Loucy (cell line): ENCODE data around the gene SYNE3.

Experiments used
- H2AFZ ChIP-seq: fragments of 200-600 bp; sonication (generic); 2 replicates; pipeline ENCODE4 v1.6.0; 2016; ENCODE audit warnings: antibody characterized with exemption, mild to moderate bottlenecking, low read length, moderate library complexity
- H3F3A ChIP-seq: fragments of 200-600 bp; 2 replicates; pipeline ENCODE4 v1.6.0; 2016; ENCODE audit warnings: antibody characterized with exemption, low read depth, mild to moderate bottlenecking
- H3K27me3 ChIP-seq: fragments of 200-600 bp; sonication (generic); 2 replicates; pipeline ENCODE4 v1.6.1; 2014; ENCODE audit warnings: low read length, mild to moderate bottlenecking; ENCODE audit not compliant: insufficient read depth, poor library complexity, severe bottlenecking
- H3K36me3 ChIP-seq: fragments of 200-600 bp; sonication (generic); 2 replicates; pipeline ENCODE4 v1.6.1; 2016; ENCODE audit warnings: low read length; ENCODE audit not compliant: insufficient read depth
- H3K4me1 ChIP-seq: fragments of 200-600 bp; sonication (generic); 2 replicates; pipeline ENCODE4 v1.5.1; 2014; ENCODE audit warnings: low read length, mild to moderate bottlenecking; ENCODE audit not compliant: insufficient read depth, poor library complexity, severe bottlenecking
- H3K4me2 ChIP-seq: fragments of 200-600 bp; sonication (generic); 2 replicates; pipeline ENCODE4 v1.6.0; 2014; ENCODE audit warnings: antibody characterized with exemption, low read length, low read depth, mild to moderate bottlenecking; ENCODE audit not compliant: poor library complexity, severe bottlenecking
- H3K4me3 ChIP-seq: fragments of 200-600 bp; sonication (generic); 2 replicates; pipeline ENCODE4 v1.5.1; 2014; ENCODE audit warnings: low read length, mild to moderate bottlenecking, mixed read lengths; ENCODE audit not compliant: poor library complexity, severe bottlenecking
- H3K79me2 ChIP-seq: fragments of 200-600 bp; sonication (generic); 2 replicates; pipeline ENCODE4 v1.6.1; 2014; ENCODE audit warnings: low read length; ENCODE audit not compliant: insufficient read depth
- H3K9ac ChIP-seq: fragments of 200-600 bp; sonication (generic); 2 replicates; pipeline ENCODE4 v1.6.0; 2014; ENCODE audit warnings: mild to moderate bottlenecking, low read depth, low read length, moderate library complexity; ENCODE audit not compliant: poor library complexity, severe bottlenecking
- H3K9me2 ChIP-seq: fragments of 200-600 bp; sonication (generic); replicated peaks from 2 replicates; pipeline ENCODE4 v1.6.1; 2016; ENCODE audit warnings: low read depth, low read length, mixed read lengths
- H3K9me3 ChIP-seq: fragments of 200-600 bp; sonication (generic); 2 replicates; pipeline ENCODE4 v1.6.1; 2014; ENCODE audit warnings: mild to moderate bottlenecking, antibody characterized with exemption, low read length, low read depth; ENCODE audit not compliant: insufficient read depth
- H4K20me1 ChIP-seq: fragments of 200-600 bp; sonication (generic); 2 replicates; pipeline ENCODE4 v1.6.0; 2014; ENCODE audit warnings: antibody characterized with exemption, low read length, mild to moderate bottlenecking; ENCODE audit not compliant: insufficient read depth, poor library complexity, severe bottlenecking
- CTCF ChIP-seq: fragments of 200-600 bp; sonication (generic); conservative IDR thresholded peaks from 2 replicates; pipeline ENCODE4 v1.5.1; 2014; ENCODE audit warnings: mild to moderate bottlenecking, antibody characterized with exemption, low read length
- EZH2phosphoT487 ChIP-seq: fragments of 200-600 bp; IDR thresholded peaks from 2 replicates; pipeline ENCODE4 v1.6.1; 2018; ENCODE audit warnings: antibody characterized with exemption, mild to moderate bottlenecking, moderate library complexity, borderline replicate concordance

Gene SYNE3

GRCh38 chr14:95487669-95488084 is 28.8 kb downstream of the SYNE3 start:
- H3K27me3 ChIP-seq, result no peaks in the 10 kb centered on the region
- H3K4me1 ChIP-seq, result no peaks in the 10 kb centered on the region
- no peaks in the 10 kb centered on the region for H3K9me2 ChIP-seq
- no peaks in the 10 kb centered on the region for H3K36me3 ChIP-seq
- no peaks in the 10 kb centered on the region for H4K20me1 ChIP-seq
- TF ChIP-seq CTCF (no peak), EZH2phosphoT487 (no peak)
- no peaks in the 10 kb centered on the region for H3F3A ChIP-seq
- 0 out of 2 replicates have a peak, but pooled peaks cover 4% of the 10 kb centered on the region for H3K9me3 ChIP-seq
- no peak overlapping the region for H3K4me3 ChIP-seq
- H3K9ac ChIP-seq, result no peak overlapping the region
- no peak overlapping the region for H2AFZ ChIP-seq
- no peaks in the 10 kb centered on the region for H3K79me2 ChIP-seq
- no peak overlapping the region for H3K4me2 ChIP-seq

- Histone ChIP-seq H3K36me3 (no peaks in the 10 kb centered on the region), H3F3A (no peaks in the 10 kb centered on the region), H3K9ac (no peak overlapping the region), H3K4me2 (no peak overlapping the region), H3K4me1 (no peaks in the 10 kb centered on the region), H3K9me3 (0 out of 2 replicates have a peak, but pooled peaks cover 3% of the 10 kb centered on the region), H3K79me2 (no peaks in the 10 kb centered on the region), H2AFZ (no peak overlapping the region), H3K4me3 (no peak overlapping the region), H3K27me3 (no peaks in the 10 kb centered on the region), H3K9me2 (no peaks in the 10 kb centered on the region), H4K20me1 (no peaks in the 10 kb centered on the region)
- TF ChIP-seq EZH2phosphoT487 (no peak), CTCF (no peak)
Observed at GRCh38 chr14:95486875-95487668, 29.4 kb downstream of the SYNE3 start.

- no peaks in the 10 kb centered on the region for H3K79me2 ChIP-seq
- no peaks in the 10 kb centered on the region for H3F3A ChIP-seq
- no peaks in the 10 kb centered on the region for H3K9me2 ChIP-seq
- no peak overlapping the region for H3K4me2 ChIP-seq
- H2AFZ ChIP-seq, result no peak overlapping the region
- H3K9me3 ChIP-seq, result no peaks in the 10 kb centered on the region
- peaks cover 5% of the 10 kb centered on the region for H3K4me1 ChIP-seq
- no peak overlapping the region for H3K4me3 ChIP-seq
- no peak overlapping the region for H3K9ac ChIP-seq
- TF ChIP-seq CTCF (no peak), EZH2phosphoT487 (no peak)
- H3K27me3 ChIP-seq, result no peaks in the 10 kb centered on the region
- H3K36me3 ChIP-seq, result no peaks in the 10 kb centered on the region
- no peaks in the 10 kb centered on the region for H4K20me1 ChIP-seq
Observed at GRCh38 chr14:95485222-95485819, 31.1 kb downstream of the SYNE3 start.
